Activated T-cell treated with anti-CD3 and anti-CD28 coated beads, Interleukin-2, amount 50 U/mL, for 72 hours (primary cell): Measurements from ENCODE around the gene ANKS6. TPM values are rescaled to one million over a fixed set of nuclear protein-coding genes. Genes with fewer than 3 reads are reported as not detected.

Experiments used
- ATAC-seq, 2 donors: fragments of 150-1000 bp; cut with Tn5 transposase; replicated peaks in 1 of 2; 2 replicates each; pipeline ENCODE4 v1.10.0; 2021; ENCODE audit warnings: moderate library complexity in 2 of 2, mild to moderate bottlenecking in 1 of 2
- DNase-seq, 2 donors: peaks; one replicate each; pipeline ENCODE4 v3.0.0; 2021 to 2022; ENCODE audit warnings: mixed read lengths in 1 of 2
- H3K27ac Mint-ChIP-seq: one replicate; pipeline ENCODE4 v1.8.0; 2022; ENCODE audit warnings: mild to moderate bottlenecking, moderate library complexity, mixed read lengths
- H3K27me3 Mint-ChIP-seq: one replicate; pipeline ENCODE4 v1.8.0; 2022; ENCODE audit warnings: low read depth, mixed read lengths
- H3K36me3 Mint-ChIP-seq, 2 donors: one replicate each; pipeline ENCODE4 v1.8.0; 2022; ENCODE audit warnings: mixed read lengths in 2 of 2, mild to moderate bottlenecking in 1 of 2; ENCODE audit not compliant: insufficient read depth in 2 of 2
- H3K4me1 Mint-ChIP-seq: one replicate; pipeline ENCODE4 v1.8.0; 2022; ENCODE audit warnings: low read depth, mixed read lengths
- H3K4me3 Mint-ChIP-seq, 2 donors: one replicate each; pipeline ENCODE4 v1.8.0; 2022; ENCODE audit warnings: mild to moderate bottlenecking in 2 of 2, mixed read lengths in 2 of 2, moderate library complexity in 2 of 2
- H3K9me3 Mint-ChIP-seq, 2 donors: one replicate each; pipeline ENCODE4 v1.8.0; 2022; ENCODE audit warnings: mixed read lengths in 2 of 2
- total RNA-seq, 2 donors: library from RNA; stranded (reverse); gene quantifications; one replicate each; pipeline ENCODE4 v1.2.3, GENCODE V29; 2022

Gene ANKS6
- 10 to 100 TPM; 14.9 to 25.0 TPM for total RNA-seq

GRCh38 chr9:98796364-98797101 is at the start of gene ANKS6:
Gene ANKS6 (minus strand): TSS chr9:98796555. CDS start chr9:98796491, 64 bp downstream.
- peak within 1 kb of the TSS; percentile 81 for H3K27ac Mint-ChIP-seq
- H3K4me3 Mint-ChIP-seq: peak within 1 kb of the TSS; percentile 91 to 93
- ATAC-seq (peak; percentile 91 to 93), DNase-seq (peak; percentile 87 to 94)
- H3K27me3 Mint-ChIP-seq: no peaks in the 10 kb centered on the region
- peaks cover 5 to 6% of the 10 kb centered on the region in 2 donors for H3K9me3 Mint-ChIP-seq
- H3K36me3 Mint-ChIP-seq: peaks cover 7 to 8% of the 10 kb centered on the region in 2 donors
- peaks cover 36% of the 10 kb centered on the region for H3K4me1 Mint-ChIP-seq

GRCh38 chr9:98846081-98846480 is 49.7 kb upstream of the ANKS6 start:
- ATAC-seq (no peak), DNase-seq (no peak)
- Mint-ChIP-seq H3K4me1 (peaks cover under 1% of the 10 kb centered on the region), H3K27me3 (no peaks in the 10 kb centered on the region), H3K27ac (no peak overlapping the region), H3K4me3 (no peak overlapping the region), H3K9me3 (no peaks in the 10 kb centered on the region), H3K36me3 (no peaks in the 10 kb centered on the region)

GRCh38 chr9:98842510-98842909 is 46.2 kb upstream of the ANKS6 start:
- H3K9me3 Mint-ChIP-seq: no peaks in the 10 kb centered on the region
- no peaks in the 10 kb centered on the region for H3K4me1 Mint-ChIP-seq
- no peaks in the 10 kb centered on the region for H3K27me3 Mint-ChIP-seq
- no peak overlapping the region for H3K27ac Mint-ChIP-seq
- DNase-seq (no peak), ATAC-seq (no peak)
- no peak overlapping the region for H3K4me3 Mint-ChIP-seq
- no peaks in the 10 kb centered on the region for H3K36me3 Mint-ChIP-seq

GRCh38 chr9:98839724-98840123 is 43.4 kb upstream of the ANKS6 start:
- ATAC-seq: no peak
- H3K9me3 Mint-ChIP-seq: no peaks in the 10 kb centered on the region
- no peaks in the 10 kb centered on the region for H3K36me3 Mint-ChIP-seq
- no peak overlapping the region for H3K27ac Mint-ChIP-seq
- no peaks in the 10 kb centered on the region for H3K27me3 Mint-ChIP-seq
- H3K4me3 Mint-ChIP-seq: no peak overlapping the region
- DNase-seq: no peak
- no peaks in the 10 kb centered on the region for H3K4me1 Mint-ChIP-seq

GRCh38 chr9:98838868-98839565 is 42.7 kb upstream of the ANKS6 start:
- Mint-ChIP-seq H3K9me3 (no peaks in the 10 kb centered on the region), H3K4me3 (no peak overlapping the region), H3K4me1 (no peaks in the 10 kb centered on the region), H3K27ac (no peak overlapping the region), H3K36me3 (no peaks in the 10 kb centered on the region), H3K27me3 (no peaks in the 10 kb centered on the region)
- ATAC-seq (no peak), DNase-seq (no peak)

- no peaks in the 10 kb centered on the region for H3K4me1 Mint-ChIP-seq
- DNase-seq (no peak), ATAC-seq (no peak)
- H3K36me3 Mint-ChIP-seq: no peaks in the 10 kb centered on the region
- no peak overlapping the region for H3K4me3 Mint-ChIP-seq
- no peaks in the 10 kb centered on the region for H3K9me3 Mint-ChIP-seq
- H3K27me3 Mint-ChIP-seq: no peaks in the 10 kb centered on the region
- H3K27ac Mint-ChIP-seq: no peak overlapping the region
These were observed 42.0 kb upstream of the ANKS6 start for GRCh38 chr9:98838155-98838867.

- ATAC-seq (no peak), DNase-seq (no peak)
- H3K36me3 Mint-ChIP-seq: no peaks in the 10 kb centered on the region
- H3K27me3 Mint-ChIP-seq: no peaks in the 10 kb centered on the region
- H3K4me1 Mint-ChIP-seq: no peaks in the 10 kb centered on the region
- no peak overlapping the region for H3K27ac Mint-ChIP-seq
- no peaks in the 10 kb centered on the region for H3K9me3 Mint-ChIP-seq
- no peak overlapping the region for H3K4me3 Mint-ChIP-seq
These were observed 41.2 kb upstream of the ANKS6 start for GRCh38 chr9:98837516-98837915.

GRCh38 chr9:98836206-98836605 is 39.9 kb upstream of the ANKS6 start:
- H3K27ac Mint-ChIP-seq: no peak overlapping the region
- ATAC-seq: no peak
- H3K4me1 Mint-ChIP-seq: no peaks in the 10 kb centered on the region
- H3K4me3 Mint-ChIP-seq: no peak overlapping the region
- no peaks in the 10 kb centered on the region for H3K36me3 Mint-ChIP-seq
- no peak for DNase-seq
- no peaks in the 10 kb centered on the region for H3K9me3 Mint-ChIP-seq
- no peaks in the 10 kb centered on the region for H3K27me3 Mint-ChIP-seq

GRCh38 chr9:98834386-98834785 is 38.0 kb upstream of the ANKS6 start:
- Mint-ChIP-seq H3K4me3 (no peak overlapping the region), H3K9me3 (no peaks in the 10 kb centered on the region), H3K36me3 (peaks cover 0 to 2% of the 10 kb centered on the region in 2 donors), H3K4me1 (no peaks in the 10 kb centered on the region), H3K27ac (no peak overlapping the region), H3K27me3 (no peaks in the 10 kb centered on the region)
- DNase-seq: no peak
- no peak for ATAC-seq

GRCh38 chr9:98833090-98833956 is 37.0 kb upstream of the ANKS6 start:
- Mint-ChIP-seq H3K4me3 (no peak overlapping the region), H3K9me3 (no peaks in the 10 kb centered on the region), H3K27me3 (no peaks in the 10 kb centered on the region), H3K27ac (no peak overlapping the region), H3K36me3 (peaks cover 0 to 2% of the 10 kb centered on the region in 2 donors), H3K4me1 (no peaks in the 10 kb centered on the region)
- ATAC-seq: no peak
- no peak for DNase-seq

GRCh38 chr9:98832768-98833089 is 36.4 kb upstream of the ANKS6 start:
- Mint-ChIP-seq H3K4me3 (no peak overlapping the region), H3K4me1 (no peaks in the 10 kb centered on the region), H3K27ac (no peak overlapping the region), H3K27me3 (no peaks in the 10 kb centered on the region), H3K9me3 (no peaks in the 10 kb centered on the region), H3K36me3 (peaks cover 0 to 2% of the 10 kb centered on the region in 2 donors)
- DNase-seq: no peak
- no peak for ATAC-seq

- Mint-ChIP-seq H3K27ac (no peak overlapping the region), H3K36me3 (peaks cover 0 to 2% of the 10 kb centered on the region in 2 donors), H3K4me1 (no peaks in the 10 kb centered on the region), H3K9me3 (no peaks in the 10 kb centered on the region), H3K27me3 (no peaks in the 10 kb centered on the region), H3K4me3 (no peak overlapping the region)
- DNase-seq (no peak), ATAC-seq (no peak)
These were observed 35.3 kb upstream of the ANKS6 start for GRCh38 chr9:98831696-98832095.

GRCh38 chr9:98830554-98830953 is 34.2 kb upstream of the ANKS6 start:
- no peaks in the 10 kb centered on the region for H3K9me3 Mint-ChIP-seq
- peaks cover 0 to 2% of the 10 kb centered on the region in 2 donors for H3K36me3 Mint-ChIP-seq
- no peaks in the 10 kb centered on the region for H3K27me3 Mint-ChIP-seq
- H3K27ac Mint-ChIP-seq: no peak overlapping the region
- ATAC-seq (no peak), DNase-seq (no peak)
- H3K4me1 Mint-ChIP-seq: no peaks in the 10 kb centered on the region
- H3K4me3 Mint-ChIP-seq: no peak overlapping the region
